Keratinocyte (primary cell): ENCODE measurements around the gene NCAM2. TPM values are rescaled to one million over a fixed set of nuclear protein-coding genes. Genes with fewer than 3 reads are reported as not detected.

Experiments used
- DNase-seq: peaks from one replicate; pipeline ENCODE4 v3.0.0-alpha.2; 2011; ENCODE audit warnings: low read depth, missing footprints, low spot score
- FAIRE-seq: peaks from 2 replicates; lab custom pipeline; 2011; peaks lifted over from hg19 to GRCh38; lab: Jason Lieb, UNC
- H2AFZ ChIP-seq: 2 replicates; pipeline ENCODE4 v1.6.0; 2012; ENCODE audit warnings: low read length, control low read depth, inconsistent platforms; ENCODE audit not compliant: control insufficient read depth
- H3K27ac ChIP-seq: 2 replicates; pipeline ENCODE4 v1.5.1; 2011; ENCODE audit warnings: low read length; ENCODE audit not compliant: control insufficient read depth, insufficient read depth
- H3K27me3 ChIP-seq: 3 replicates; pipeline ENCODE4 v1.6.0; 2011; ENCODE audit warnings: low read length; ENCODE audit not compliant: control insufficient read depth, insufficient read depth; ENCODE audit errors: extremely low read depth
- H3K36me3 ChIP-seq, 2 experiments: 2 replicates in 1 of 2; 3 replicates in 1 of 2; pipeline ENCODE4 v1.5.1; 2011; ENCODE audit warnings: low read length in 2 of 2, mild to moderate bottlenecking in 1 of 2; ENCODE audit not compliant: control insufficient read depth in 2 of 2, insufficient read depth in 2 of 2; ENCODE audit errors: extremely low read depth in 1 of 2
- H3K4me1 ChIP-seq: 3 replicates; pipeline ENCODE4 v1.5.1; 2011; ENCODE audit warnings: low read length; ENCODE audit not compliant: control insufficient read depth, insufficient read depth; ENCODE audit errors: extremely low read depth
- H3K4me2 ChIP-seq: 3 replicates; pipeline ENCODE4 v1.6.0; 2011; ENCODE audit warnings: low read depth, low read length; ENCODE audit not compliant: control insufficient read depth, insufficient read depth; ENCODE audit errors: extremely low read depth
- H3K4me3 ChIP-seq, 3 experiments: fragments of 200-600 bp in 1 of 3; sonication (generic) in 1 of 3; 2 replicates in 2 of 3; 3 replicates in 1 of 3; pipeline ENCODE4 v1.5.1; 2011 to 2016; ENCODE audit warnings: low read length in 3 of 3, mild to moderate bottlenecking in 3 of 3, control low read depth in 2 of 3, inconsistent platforms in 1 of 3, low read depth in 1 of 3, mixed read lengths in 1 of 3, mixed run types in 1 of 3, moderate library complexity in 1 of 3; ENCODE audit not compliant: control insufficient read depth in 2 of 3, insufficient read depth in 2 of 3; ENCODE audit errors: extremely low read depth in 1 of 3
- H3K79me2 ChIP-seq: 2 replicates; pipeline ENCODE4 v1.6.0; 2012; ENCODE audit warnings: low read length; ENCODE audit not compliant: control insufficient read depth, insufficient read depth
- H3K9ac ChIP-seq: 3 replicates; pipeline ENCODE4 v1.6.0; 2011; ENCODE audit warnings: low read length; ENCODE audit not compliant: control insufficient read depth, insufficient read depth; ENCODE audit errors: extremely low read depth
- H3K9me1 ChIP-seq: 3 replicates; pipeline ENCODE4 v1.6.0; 2011; ENCODE audit warnings: low read length; ENCODE audit not compliant: control insufficient read depth, insufficient read depth; ENCODE audit errors: extremely low read depth
- H3K9me3 ChIP-seq: 2 replicates; pipeline ENCODE4 v1.5.1; 2012; ENCODE audit warnings: low read depth, low read length; ENCODE audit not compliant: control insufficient read depth
- H4K20me1 ChIP-seq: 3 replicates; pipeline ENCODE4 v1.6.0; 2011; ENCODE audit warnings: low read length; ENCODE audit not compliant: control insufficient read depth, insufficient read depth; ENCODE audit errors: extremely low read depth
- EZH2 ChIP-seq: IDR thresholded peaks from one replicate; pipeline ENCODE4 v1.6.1; 2012; ENCODE audit warnings: inconsistent platforms, mild to moderate bottlenecking, low read length, moderate library complexity
- dilution Hi-C: fragments of 300-500 bp; cut with MboI; formaldehyde crosslinking; loops from one replicate; pipeline ENCODE4 v1.7.0; 2020; ENCODE audit warnings: low sequenced_read_pairs; ENCODE audit not compliant: extremely low pct_ligation_motif_present
- polyA plus RNA-seq, 5 experiments: library from polyadenylated mRNA; depleted of rRNA in 3 of 5; stranded (reverse) in 3 of 5; stranded (forward) in 1 of 5; unstranded in 1 of 5; fragments of >200 nt; gene quantifications; 1 replicate in 1 of 5; 2 replicates in 3 of 5; 3 replicates in 1 of 5; pipeline versions ENCODE4 v1.2.1 to v1.2.3, GENCODE V29; 2011 to 2012; ENCODE audit warnings: missing spikeins in 2 of 5, low read depth in 1 of 5, low replicate concordance in 1 of 5
- TF ChIP-seq, protein P1 (sequence below), 3 experiments: IDR thresholded peaks in 1 of 3; conservative IDR thresholded peaks in 1 of 3; optimal IDR thresholded peaks in 1 of 3; 2 replicates in 2 of 3; 3 replicates in 1 of 3; pipeline versions ENCODE3 to v1.5.1; 2011; ENCODE audit warnings: low read length in 3 of 3, mild to moderate bottlenecking in 3 of 3, moderate library complexity in 2 of 3, control low read depth in 1 of 3, inconsistent platforms in 1 of 3; ENCODE audit not compliant: insufficient read depth in 2 of 3; ENCODE audit errors: extremely low read depth in 1 of 3

The NCAM2 gene
- polyA plus RNA-seq, 1 donor (not counting 4 experiments of a cell fraction or from before 2014, with no cell fraction given): 0.16 TPM

DNA sequence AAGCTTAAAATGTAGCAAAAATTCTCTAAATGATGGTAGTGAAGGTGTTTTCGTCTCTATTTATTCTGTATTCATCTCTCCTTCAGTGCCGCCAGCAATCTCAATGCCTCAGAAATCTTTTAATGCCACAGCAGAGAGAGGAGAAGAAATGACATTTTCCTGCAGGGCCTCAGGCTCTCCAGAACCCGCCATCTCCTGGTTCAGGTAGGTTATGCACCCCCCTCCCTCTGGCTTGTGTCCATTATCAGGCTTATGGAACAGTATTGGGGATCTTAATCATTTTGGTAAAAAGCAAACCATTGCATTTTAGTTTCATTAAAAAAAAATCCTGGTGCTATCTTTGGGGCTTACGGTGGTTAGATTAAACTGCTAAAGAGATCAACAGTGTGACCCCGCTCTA, 326.1 kb downstream of the NCAM2 start:
- Histone ChIP-seq H3K4me1 (no peaks in the 10 kb centered on the region), H3K79me2 (no peaks in the 10 kb centered on the region), H3K36me3 (no peaks in the 10 kb centered on the region), H4K20me1 (no peaks in the 10 kb centered on the region), H3K4me2 (no peak overlapping the region), H3K4me3 (no peak overlapping the region), H3K27me3 (no peaks in the 10 kb centered on the region), H3K9me1 (no peaks in the 10 kb centered on the region), H3K9ac (no peak overlapping the region), H2AFZ (no peak overlapping the region), H3K27ac (no peak overlapping the region), H3K9me3 (no peaks in the 10 kb centered on the region)
- dilution Hi-C loops: loop anchor here (25.0 kb wide), 1 partner anchor 112 kb away; no protein-coding TSS in a partner anchor
- DNase-seq (no peak), FAIRE-seq (no peak)
- TF ChIP-seq EZH2: no peak

DNA sequence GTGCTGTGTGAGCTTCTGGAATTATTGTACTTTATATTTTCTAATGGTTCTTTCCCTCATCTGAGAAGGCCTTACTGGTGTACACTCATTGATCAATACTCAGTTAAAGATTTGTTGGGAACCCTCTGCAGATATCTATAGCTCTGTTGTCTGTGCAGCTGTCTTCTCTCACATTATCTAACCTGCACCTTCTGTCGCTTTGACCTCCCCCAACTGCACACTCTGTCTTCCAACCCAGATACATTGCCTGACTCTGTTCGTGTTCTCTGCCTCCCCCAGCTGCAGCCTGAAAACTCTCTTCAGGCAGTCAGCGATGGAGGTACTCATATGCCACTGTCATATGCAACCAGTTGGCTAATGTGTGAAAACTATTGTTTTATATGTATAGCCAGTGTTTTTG, 334.3 kb downstream of the NCAM2 start:
- dilution Hi-C loops: no loop called here
- Histone ChIP-seq H4K20me1 (no peaks in the 10 kb centered on the region), H3K9ac (no peak overlapping the region), H3K9me1 (no peaks in the 10 kb centered on the region), H3K9me3 (no peaks in the 10 kb centered on the region), H3K4me3 (no peak overlapping the region), H3K27ac (no peak overlapping the region), H3K36me3 (no peaks in the 10 kb centered on the region), H3K4me2 (no peak overlapping the region), H3K27me3 (no peaks in the 10 kb centered on the region), H3K4me1 (no peaks in the 10 kb centered on the region), H2AFZ (no peak overlapping the region), H3K79me2 (no peaks in the 10 kb centered on the region)
- TF ChIP-seq, protein P1, sequence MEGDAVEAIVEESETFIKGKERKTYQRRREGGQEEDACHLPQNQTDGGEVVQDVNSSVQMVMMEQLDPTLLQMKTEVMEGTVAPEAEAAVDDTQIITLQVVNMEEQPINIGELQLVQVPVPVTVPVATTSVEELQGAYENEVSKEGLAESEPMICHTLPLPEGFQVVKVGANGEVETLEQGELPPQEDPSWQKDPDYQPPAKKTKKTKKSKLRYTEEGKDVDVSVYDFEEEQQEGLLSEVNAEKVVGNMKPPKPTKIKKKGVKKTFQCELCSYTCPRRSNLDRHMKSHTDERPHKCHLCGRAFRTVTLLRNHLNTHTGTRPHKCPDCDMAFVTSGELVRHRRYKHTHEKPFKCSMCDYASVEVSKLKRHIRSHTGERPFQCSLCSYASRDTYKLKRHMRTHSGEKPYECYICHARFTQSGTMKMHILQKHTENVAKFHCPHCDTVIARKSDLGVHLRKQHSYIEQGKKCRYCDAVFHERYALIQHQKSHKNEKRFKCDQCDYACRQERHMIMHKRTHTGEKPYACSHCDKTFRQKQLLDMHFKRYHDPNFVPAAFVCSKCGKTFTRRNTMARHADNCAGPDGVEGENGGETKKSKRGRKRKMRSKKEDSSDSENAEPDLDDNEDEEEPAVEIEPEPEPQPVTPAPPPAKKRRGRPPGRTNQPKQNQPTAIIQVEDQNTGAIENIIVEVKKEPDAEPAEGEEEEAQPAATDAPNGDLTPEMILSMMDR (optimal IDR thresholded peaks at IDR 0.05 in 1 of 3, IDR thresholded peaks at IDR 0.05 in 1 of 3, conservative IDR thresholded peaks at IDR 0.05 in 1 of 3; ENCODE audit: extremely low read depth in 1 of 3, insufficient read depth in 2 of 3, low read length in 3 of 3): no peak
- no peak for TF ChIP-seq EZH2
- FAIRE-seq (no peak), DNase-seq (no peak)

DNA sequence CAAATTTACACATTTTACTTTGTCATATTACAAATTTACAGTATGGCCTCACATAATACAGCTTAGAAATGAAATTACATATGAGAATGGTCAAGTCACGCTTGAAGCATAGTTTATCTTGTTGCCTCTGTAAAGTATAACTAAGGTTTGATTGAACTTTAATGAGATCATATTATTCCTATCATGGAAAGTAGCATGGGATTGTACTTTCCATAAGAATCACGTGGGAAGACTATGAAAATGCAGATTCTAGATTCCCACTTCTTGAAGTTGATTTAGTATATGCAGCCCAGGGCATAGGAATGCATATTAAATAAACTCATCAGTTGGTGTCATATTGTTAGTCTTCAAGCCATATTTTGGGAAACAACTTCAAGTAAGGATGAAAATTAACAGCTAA, 342.8 kb downstream of the NCAM2 start:
- H3K4me1 ChIP-seq: no peaks in the 10 kb centered on the region
- no peak overlapping the region for H3K9ac ChIP-seq
- H3K79me2 ChIP-seq: no peaks in the 10 kb centered on the region
- peaks cover 2% of the 10 kb centered on the region for H3K9me3 ChIP-seq
- no peaks in the 10 kb centered on the region for H3K27me3 ChIP-seq
- dilution Hi-C loops: no loop called here
- no peaks in the 10 kb centered on the region for H3K36me3 ChIP-seq
- no peak for FAIRE-seq
- H4K20me1 ChIP-seq: no peaks in the 10 kb centered on the region
- TF ChIP-seq, protein P1 (optimal IDR thresholded peaks at IDR 0.05 in 1 of 3, IDR thresholded peaks at IDR 0.05 in 1 of 3, conservative IDR thresholded peaks at IDR 0.05 in 1 of 3; ENCODE audit: extremely low read depth in 1 of 3, insufficient read depth in 2 of 3, low read length in 3 of 3): no peak
- no peak for TF ChIP-seq EZH2
- H3K4me3 ChIP-seq: no peak overlapping the region
- H2AFZ ChIP-seq: no peak overlapping the region
- H3K27ac ChIP-seq: no peak overlapping the region
- no peaks in the 10 kb centered on the region for H3K9me1 ChIP-seq
- no peak for DNase-seq
- no peak overlapping the region for H3K4me2 ChIP-seq
